ENCODE measurements around the gene ZNF606. TPM values are rescaled to one million over a fixed set of nuclear protein-coding genes. Genes with fewer than 3 reads are reported as not detected.

ZNF606 gene
- polyA plus RNA-seq, 1 donor (not counting 4 experiments of a cell fraction or from before 2014, with no cell fraction given): 3.5 TPM

DNA sequence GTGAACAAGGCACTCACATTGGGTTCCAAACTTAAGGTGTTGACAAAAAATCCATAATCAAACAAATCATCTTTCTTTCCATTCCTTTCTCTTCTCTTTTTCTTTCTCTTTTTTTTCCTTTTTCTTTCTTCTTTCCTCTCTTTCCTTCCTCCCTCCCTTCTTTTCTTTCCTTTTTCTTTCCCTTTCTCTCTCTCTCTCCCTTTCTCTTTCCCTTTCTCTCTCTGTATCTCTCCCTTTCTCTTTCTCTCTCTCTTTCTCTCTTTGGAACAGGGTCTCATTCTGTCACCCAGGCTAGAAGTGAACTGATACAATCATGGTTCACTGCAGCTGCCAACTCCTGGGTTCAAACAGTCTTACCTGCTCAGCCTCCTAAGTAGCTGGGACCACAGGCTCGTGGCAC is 40.8 kb downstream of the ZNF606 start:
- dilution Hi-C loops (cut with MboI; ENCODE audit: extremely low pct_ligation_motif_present, low sequenced_read_pairs): no loop called here
- Histone ChIP-seq H3K9me3 (ENCODE audit: control insufficient read depth, low read depth, low read length) (peaks cover 5% of the 10 kb centered on the region), H3K9ac (ENCODE audit: control insufficient read depth, extremely low read depth, insufficient read depth, low read length) (no peak overlapping the region), H3K36me3 (ENCODE audit: control insufficient read depth in 2 of 2, extremely low read depth in 1 of 2, insufficient read depth in 2 of 2, low read length in 2 of 2) (no peaks in the 10 kb centered on the region), H3K27me3 (ENCODE audit: control insufficient read depth, extremely low read depth, insufficient read depth, low read length) (no peaks in the 10 kb centered on the region), H3K4me2 (ENCODE audit: control insufficient read depth, extremely low read depth, insufficient read depth, low read depth, low read length) (no peak overlapping the region), H4K20me1 (ENCODE audit: control insufficient read depth, extremely low read depth, insufficient read depth, low read length) (no peaks in the 10 kb centered on the region), H3K79me2 (ENCODE audit: control insufficient read depth, insufficient read depth, low read length) (no peaks in the 10 kb centered on the region), H3K4me1 (ENCODE audit: control insufficient read depth, extremely low read depth, insufficient read depth, low read length) (no peaks in the 10 kb centered on the region), H3K9me1 (ENCODE audit: control insufficient read depth, extremely low read depth, insufficient read depth, low read length) (no peaks in the 10 kb centered on the region), H3K4me3 (ENCODE audit: control insufficient read depth in 2 of 3, extremely low read depth in 1 of 3, insufficient read depth in 2 of 3, low read depth in 1 of 3, low read length in 3 of 3) (no peak overlapping the region), H2AFZ (ENCODE audit: control insufficient read depth, low read length) (no peak overlapping the region), H3K27ac (ENCODE audit: control insufficient read depth, insufficient read depth, low read length) (no peak overlapping the region)
- DNase-seq (ENCODE audit: low read depth, low spot score) (no peak), FAIRE-seq (no peak)
- no peak for TF ChIP-seq EZH2 (IDR thresholded peaks at IDR 0.05; ENCODE audit: low read length)
- TF ChIP-seq, protein P1, sequence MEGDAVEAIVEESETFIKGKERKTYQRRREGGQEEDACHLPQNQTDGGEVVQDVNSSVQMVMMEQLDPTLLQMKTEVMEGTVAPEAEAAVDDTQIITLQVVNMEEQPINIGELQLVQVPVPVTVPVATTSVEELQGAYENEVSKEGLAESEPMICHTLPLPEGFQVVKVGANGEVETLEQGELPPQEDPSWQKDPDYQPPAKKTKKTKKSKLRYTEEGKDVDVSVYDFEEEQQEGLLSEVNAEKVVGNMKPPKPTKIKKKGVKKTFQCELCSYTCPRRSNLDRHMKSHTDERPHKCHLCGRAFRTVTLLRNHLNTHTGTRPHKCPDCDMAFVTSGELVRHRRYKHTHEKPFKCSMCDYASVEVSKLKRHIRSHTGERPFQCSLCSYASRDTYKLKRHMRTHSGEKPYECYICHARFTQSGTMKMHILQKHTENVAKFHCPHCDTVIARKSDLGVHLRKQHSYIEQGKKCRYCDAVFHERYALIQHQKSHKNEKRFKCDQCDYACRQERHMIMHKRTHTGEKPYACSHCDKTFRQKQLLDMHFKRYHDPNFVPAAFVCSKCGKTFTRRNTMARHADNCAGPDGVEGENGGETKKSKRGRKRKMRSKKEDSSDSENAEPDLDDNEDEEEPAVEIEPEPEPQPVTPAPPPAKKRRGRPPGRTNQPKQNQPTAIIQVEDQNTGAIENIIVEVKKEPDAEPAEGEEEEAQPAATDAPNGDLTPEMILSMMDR (optimal IDR thresholded peaks at IDR 0.05 in 1 of 3, IDR thresholded peaks at IDR 0.05 in 1 of 3, conservative IDR thresholded peaks at IDR 0.05 in 1 of 3; ENCODE audit: extremely low read depth in 1 of 3, insufficient read depth in 2 of 3, low read length in 3 of 3): no peak

- no peaks in the 10 kb centered on the region for H3K4me1 ChIP-seq (ENCODE audit: control insufficient read depth, extremely low read depth, insufficient read depth, low read length)
- no peaks in the 10 kb centered on the region for H3K79me2 ChIP-seq (ENCODE audit: control insufficient read depth, insufficient read depth, low read length)
- no peak overlapping the region for H3K9ac ChIP-seq (ENCODE audit: control insufficient read depth, extremely low read depth, insufficient read depth, low read length)
- no peak overlapping the region for H3K27ac ChIP-seq (ENCODE audit: control insufficient read depth, insufficient read depth, low read length)
- H3K9me3 ChIP-seq (ENCODE audit: control insufficient read depth, low read depth, low read length): peaks cover 9% of the 10 kb centered on the region
- H3K9me1 ChIP-seq (ENCODE audit: control insufficient read depth, extremely low read depth, insufficient read depth, low read length): no peaks in the 10 kb centered on the region
- H2AFZ ChIP-seq (ENCODE audit: control insufficient read depth, low read length): no peak overlapping the region
- FAIRE-seq: no peak
- no peak overlapping the region for H3K4me2 ChIP-seq (ENCODE audit: control insufficient read depth, extremely low read depth, insufficient read depth, low read depth, low read length)
- dilution Hi-C loops (cut with MboI; ENCODE audit: extremely low pct_ligation_motif_present, low sequenced_read_pairs): no loop called here
- TF ChIP-seq EZH2 (IDR thresholded peaks at IDR 0.05; ENCODE audit: low read length): no peak
- TF ChIP-seq, protein P1 (optimal IDR thresholded peaks at IDR 0.05 in 1 of 3, IDR thresholded peaks at IDR 0.05 in 1 of 3, conservative IDR thresholded peaks at IDR 0.05 in 1 of 3; ENCODE audit: extremely low read depth in 1 of 3, insufficient read depth in 2 of 3, low read length in 3 of 3): no peak
- no peaks in the 10 kb centered on the region for H3K36me3 ChIP-seq (ENCODE audit: control insufficient read depth in 2 of 2, extremely low read depth in 1 of 2, insufficient read depth in 2 of 2, low read length in 2 of 2)
- DNase-seq (ENCODE audit: low read depth, low spot score): no peak
- no peak overlapping the region for H3K4me3 ChIP-seq (ENCODE audit: control insufficient read depth in 2 of 3, extremely low read depth in 1 of 3, insufficient read depth in 2 of 3, low read depth in 1 of 3, low read length in 3 of 3)
- H3K27me3 ChIP-seq (ENCODE audit: control insufficient read depth, extremely low read depth, insufficient read depth, low read length): no peaks in the 10 kb centered on the region
- no peaks in the 10 kb centered on the region for H4K20me1 ChIP-seq (ENCODE audit: control insufficient read depth, extremely low read depth, insufficient read depth, low read length)
These were observed 47.6 kb downstream of the ZNF606 start for GRCh38 chr19:57954996-57955395.

Measured in keratinocyte (primary cell).